HEK293T (cell line): ENCODE data around the gene NDUFV1.
"Not testable (repeated sequence)": the region's sequence is repeated elsewhere in the genome, so short reads cannot be mapped to it uniquely, and the experiment has no call there.

Experiments used
- CTCF ChIA-PET: fragments of 350-600 bp; formaldehyde crosslinking; extraction: SDS; loops from one replicate; lab custom pipeline; 2021; ENCODE audit warnings: antibody characterized with exemption, inconsistent platforms; lab: Yijun Ruan, JAX
- POLR2A ChIA-PET: fragments of 350-600 bp; formaldehyde crosslinking; extraction: SDS; loops from one replicate; lab custom pipeline; 2020; ENCODE audit warnings: antibody characterized with exemption, inconsistent platforms; lab: Yijun Ruan, JAX
- DNase-seq: peaks from one replicate; pipeline ENCODE4 v3.0.0; 2012; ENCODE audit warnings: mixed read lengths; ENCODE audit errors: extremely low spot score
- ARNT ChIP-seq: fragments of 450-650 bp; IDR thresholded peaks from 2 replicates; pipeline ENCODE4 v1.6.1; 2017; ENCODE audit warnings: mild to moderate bottlenecking
- BHLHE40 ChIP-seq: fragments of 450-650 bp; IDR thresholded peaks from 2 replicates; pipeline ENCODE4 v1.6.1; 2016; ENCODE audit warnings: mild to moderate bottlenecking, moderate library complexity, borderline replicate concordance
- CTBP1 ChIP-seq: fragments of 450-650 bp; IDR thresholded peaks from 2 replicates; pipeline ENCODE4 v1.6.1; 2016; ENCODE audit warnings: borderline replicate concordance
- ELF4 ChIP-seq: fragments of 450-650 bp; IDR thresholded peaks from 2 replicates; pipeline ENCODE4 v1.6.1; 2017; ENCODE audit warnings: antibody characterized with exemption
- FOXA1 ChIP-seq: fragments of 450-650 bp; IDR thresholded peaks from 2 replicates; pipeline ENCODE4 v1.6.1; 2016; ENCODE audit warnings: mild to moderate bottlenecking
- FOXK2 ChIP-seq: fragments of 450-650 bp; IDR thresholded peaks from 2 replicates; pipeline ENCODE4 v1.6.1; 2016; ENCODE audit warnings: mild to moderate bottlenecking
- FOXM1 ChIP-seq: fragments of 450-650 bp; IDR thresholded peaks from 2 replicates; pipeline ENCODE4 v1.6.1; 2017; ENCODE audit warnings: mild to moderate bottlenecking, borderline replicate concordance
- HDGF ChIP-seq: fragments of 450-650 bp; IDR thresholded peaks from 2 replicates; pipeline ENCODE4 v1.6.1; 2017; ENCODE audit warnings: antibody characterized with exemption, borderline replicate concordance
- L3MBTL2 ChIP-seq: fragments of 450-650 bp; conservative IDR thresholded peaks from 2 replicates; pipeline ENCODE4 v1.6.1; 2016; ENCODE audit warnings: mild to moderate bottlenecking
- LEF1 ChIP-seq: fragments of 450-650 bp; IDR thresholded peaks from 2 replicates; pipeline ENCODE4 v1.6.1; 2017; ENCODE audit warnings: mild to moderate bottlenecking, borderline replicate concordance
- NFRKB ChIP-seq: fragments of 450-650 bp; IDR thresholded peaks from 2 replicates; pipeline ENCODE4 v1.6.1; 2016; ENCODE audit warnings: mild to moderate bottlenecking, moderate library complexity
- SP1 ChIP-seq: fragments of 450-650 bp; IDR thresholded peaks from 2 replicates; pipeline ENCODE4 v1.6.1; 2017
- SUZ12 ChIP-seq: fragments of 450-650 bp; IDR thresholded peaks from 2 replicates; pipeline ENCODE4 v1.6.1; 2016; ENCODE audit warnings: mild to moderate bottlenecking
- TARDBP ChIP-seq: fragments of 450-650 bp; IDR thresholded peaks from 2 replicates; pipeline ENCODE4 v1.6.1; 2016
- ZNF384 ChIP-seq: fragments of 450-650 bp; IDR thresholded peaks from 2 replicates; pipeline ENCODE4 v1.6.1; 2016
- TF ChIP-seq, protein P1 (sequence below): fragments of 450-650 bp; IDR thresholded peaks from 2 replicates; pipeline ENCODE4 v1.6.1; 2016

Gene NDUFV1

GRCh38 chr11:67585911-67586310, 20.8 kb upstream of the NDUFV1 start:
- no peak for TF ChIP-seq FOXK2
- TF ChIP-seq SUZ12, result no peak
- TF ChIP-seq SP1, result no peak
- TF ChIP-seq ZNF384, result no peak
- TF ChIP-seq ARNT, result no peak
- TF ChIP-seq FOXM1, result no peak
- no peak for TF ChIP-seq BHLHE40
- no peak for TF ChIP-seq LEF1
- TF ChIP-seq, protein P1, sequence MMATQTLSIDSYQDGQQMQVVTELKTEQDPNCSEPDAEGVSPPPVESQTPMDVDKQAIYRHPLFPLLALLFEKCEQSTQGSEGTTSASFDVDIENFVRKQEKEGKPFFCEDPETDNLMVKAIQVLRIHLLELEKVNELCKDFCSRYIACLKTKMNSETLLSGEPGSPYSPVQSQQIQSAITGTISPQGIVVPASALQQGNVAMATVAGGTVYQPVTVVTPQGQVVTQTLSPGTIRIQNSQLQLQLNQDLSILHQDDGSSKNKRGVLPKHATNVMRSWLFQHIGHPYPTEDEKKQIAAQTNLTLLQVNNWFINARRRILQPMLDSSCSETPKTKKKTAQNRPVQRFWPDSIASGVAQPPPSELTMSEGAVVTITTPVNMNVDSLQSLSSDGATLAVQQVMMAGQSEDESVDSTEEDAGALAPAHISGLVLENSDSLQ, result no peak
- no peak for TF ChIP-seq TARDBP
- no peak for TF ChIP-seq ELF4
- TF ChIP-seq L3MBTL2, result no peak
- TF ChIP-seq CTBP1, result no peak
- TF ChIP-seq HDGF, result no peak
- TF ChIP-seq NFRKB, result no peak
- ChIA-PET CTCF (interaction anchor here (1.0 to 1.3 kb wide), 2 partner anchors 9 to 43 kb away, joined by 3 read pairs; partner anchors contain the start of gene NUDT8), POLR2A (no interaction called here)
- no peak for DNase-seq

DNA sequence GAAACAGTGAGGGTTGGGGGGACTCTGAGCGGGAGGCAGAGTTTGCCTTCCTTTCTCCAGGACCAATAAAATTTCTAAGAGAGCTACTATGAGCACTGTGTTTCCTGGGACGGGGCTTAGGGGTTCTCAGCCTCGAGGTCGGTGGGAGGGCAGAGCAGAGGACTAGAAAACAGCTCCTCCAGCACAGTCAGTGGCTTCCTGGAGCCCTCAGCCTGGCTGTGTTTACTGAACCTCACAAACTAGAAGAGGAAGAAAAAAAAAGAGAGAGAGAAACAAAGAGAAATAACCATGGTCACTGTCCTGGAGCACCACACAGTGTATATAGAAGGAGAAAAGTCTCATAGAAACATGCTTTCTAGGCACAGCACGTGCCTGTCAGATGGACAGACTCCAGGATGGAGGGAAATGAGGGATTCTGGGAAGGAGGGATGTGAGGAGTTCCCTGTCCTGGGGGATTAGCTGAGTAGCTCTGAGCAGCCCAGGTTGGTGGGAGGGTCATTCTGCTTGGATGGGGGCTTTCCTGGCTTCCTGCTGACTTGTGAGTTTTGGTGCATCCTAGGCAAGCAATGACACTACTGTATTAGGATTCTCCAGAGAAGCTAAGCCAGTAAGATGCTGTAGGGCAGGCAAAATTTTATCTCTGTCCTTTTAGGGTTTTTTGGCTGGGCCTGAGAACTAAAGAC, 20.0 kb upstream of the NDUFV1 start:
- no peak for DNase-seq
- POLR2A ChIA-PET, result no interaction called here
- no peak for TF ChIP-seq FOXM1
- TF ChIP-seq HDGF, result no peak
- no peak for TF ChIP-seq BHLHE40
- TF ChIP-seq TARDBP, result no peak
- TF ChIP-seq FOXK2, result no peak
- no peak for TF ChIP-seq NFRKB
- no peak for TF ChIP-seq ELF4
- TF ChIP-seq SUZ12, result no peak
- TF ChIP-seq, protein P1, result no peak
- TF ChIP-seq LEF1, result no peak
- no peak for TF ChIP-seq ARNT
- TF ChIP-seq FOXA1, result no peak
- TF ChIP-seq ZNF384, result no peak
- CTCF ChIA-PET, result interaction anchor here (1.0 to 1.3 kb wide), 2 partner anchors 10 to 43 kb away, joined by 3 read pairs; partner anchors contain the start of gene NUDT8

GRCh38 chr11:67588136-67588503, 18.6 kb upstream of the NDUFV1 start:
- no peak for DNase-seq
- CTCF ChIA-PET, result no interaction called here
- POLR2A ChIA-PET, result no interaction called here

DNA sequence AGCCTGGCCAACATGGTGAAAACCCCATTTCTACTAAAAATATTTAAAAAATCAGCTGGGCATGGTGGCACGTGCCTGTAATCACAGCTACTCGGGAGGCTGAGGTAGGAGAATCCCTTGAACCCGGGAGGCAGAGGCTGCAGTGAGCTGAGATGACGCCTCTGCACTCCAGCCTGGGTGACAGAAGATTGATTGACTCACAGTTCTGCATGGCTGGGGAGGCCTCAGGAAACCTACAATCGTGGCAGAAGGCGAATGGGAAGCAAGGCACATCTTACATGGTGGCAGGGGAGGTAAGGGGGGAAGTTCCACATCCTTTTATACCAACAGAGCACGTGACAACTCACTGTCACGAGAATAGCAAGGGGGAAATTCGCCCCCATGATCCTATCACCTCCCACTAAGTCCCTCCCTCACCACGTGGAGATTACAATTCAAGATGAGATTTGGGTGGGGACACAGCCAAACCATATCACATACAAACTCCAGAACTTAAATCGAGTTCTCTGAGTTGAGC, 17.8 kb upstream of the NDUFV1 start:
- CTCF ChIA-PET, POLR2A ChIA-PET, DNase-seq: not testable (repeated sequence)

More at GRCh38 chr11:67588136-67588503, 18.6 kb upstream of the NDUFV1 start:
- TF ChIP-seq HDGF (no peak), CTBP1 (no peak), LEF1 (no peak), SP1 (no peak), L3MBTL2 (no peak), FOXM1 (no peak), FOXK2 (no peak), NFRKB (no peak), ARNT (no peak), FOXA1 (no peak), TARDBP (no peak), BHLHE40 (no peak), ZNF384 (no peak), ELF4 (no peak), SUZ12 (no peak)
- TF ChIP-seq, protein P1, result no peak

DNA sequence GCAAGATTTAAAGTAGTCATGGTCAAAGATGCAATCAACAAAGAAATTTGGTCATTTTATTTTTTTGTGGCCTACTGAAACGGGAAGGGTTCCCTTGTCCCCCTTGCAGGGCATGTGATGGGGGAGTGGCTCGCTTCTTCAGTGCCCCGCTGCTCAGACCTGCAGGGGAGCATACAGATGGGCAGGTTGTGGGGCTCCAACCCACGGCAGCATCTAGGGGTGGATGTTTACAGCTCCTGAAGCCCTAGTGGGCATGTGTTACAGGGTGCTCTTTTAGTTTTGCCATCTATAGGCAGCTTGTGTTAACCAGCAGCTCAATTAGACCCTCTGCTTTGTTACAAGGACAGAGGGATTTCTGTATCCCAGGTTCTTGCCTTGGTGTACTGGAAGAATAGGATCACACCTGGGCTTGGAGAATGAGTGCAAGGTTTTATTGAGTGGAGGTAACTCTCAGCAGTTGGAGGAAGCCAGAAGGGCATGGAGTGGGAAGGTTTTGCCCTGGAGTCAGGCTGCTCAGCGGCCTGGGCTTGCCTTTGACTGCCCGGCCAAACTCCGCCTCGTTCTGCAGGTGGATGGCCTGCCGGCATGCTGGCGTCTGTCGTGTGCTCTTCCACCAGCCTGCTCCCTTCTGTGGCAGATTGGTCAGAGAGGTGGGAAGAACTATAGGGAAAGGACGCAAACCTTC, 13.7 kb upstream of the NDUFV1 start:
- ChIA-PET POLR2A (interaction anchor here (1.5 kb wide), 1 partner anchor 10 kb away, joined by 14 read pairs; the partner anchor contains the start of gene GSTP1), CTCF (interaction anchor here (0.6 kb wide), 2 partner anchors 8 to 53 kb away, joined by 3 read pairs; no protein-coding TSS in a partner anchor)
- no peak for DNase-seq
- TF ChIP-seq SP1 (no peak), FOXK2 (no peak), FOXM1 (no peak), ARNT (no peak), ELF4 (no peak), TARDBP (no peak), CTBP1 (no peak), BHLHE40 (no peak), HDGF (no peak), SUZ12 (no peak), FOXA1 (no peak), NFRKB (no peak)
- TF ChIP-seq, protein P1, result no peak
